ENCODE results near the gene RITA1.

The RITA1 gene

DNA sequence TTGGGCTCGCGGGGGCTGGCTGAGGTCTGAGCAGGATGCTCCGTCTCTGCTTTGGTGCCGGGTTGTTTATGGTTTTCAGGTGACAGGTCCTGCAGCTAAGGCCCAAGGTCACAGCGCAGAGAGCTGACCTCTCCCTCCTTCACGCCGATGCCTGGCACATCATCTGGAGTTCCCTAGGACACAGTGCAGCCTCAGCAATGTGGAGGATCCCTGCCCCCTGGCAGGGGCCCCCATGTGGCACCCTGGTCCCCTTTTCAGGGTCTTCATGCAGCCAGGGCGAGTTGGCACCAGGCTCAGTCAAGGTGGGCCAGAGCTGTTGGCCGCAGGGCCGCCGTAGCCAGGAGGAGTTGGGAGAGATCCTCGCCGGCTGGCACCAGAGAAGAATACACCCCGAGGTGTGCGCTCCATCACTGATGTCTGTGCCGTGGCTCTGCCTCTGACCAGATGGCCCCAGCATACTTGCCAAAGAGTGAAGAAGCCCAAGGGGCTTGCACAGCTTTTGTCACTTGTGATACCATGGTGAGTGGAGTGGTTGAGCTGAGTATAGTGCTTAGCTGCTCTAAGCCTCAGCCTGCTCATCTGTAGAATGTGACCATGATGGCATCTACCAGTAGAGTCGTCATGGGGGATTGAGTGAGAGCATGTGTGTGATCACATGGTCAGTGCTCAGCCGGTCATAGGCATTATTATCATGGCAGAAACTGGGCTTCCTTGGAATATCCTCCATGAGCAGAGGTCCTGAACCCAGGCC, 46.7 kb downstream of the RITA1 start:
- no peak for DNase-seq

GRCh38 chr12:113232840-113233585, 47.5 kb downstream of the RITA1 start:
- DNase-seq: peak; percentile 66

DNA sequence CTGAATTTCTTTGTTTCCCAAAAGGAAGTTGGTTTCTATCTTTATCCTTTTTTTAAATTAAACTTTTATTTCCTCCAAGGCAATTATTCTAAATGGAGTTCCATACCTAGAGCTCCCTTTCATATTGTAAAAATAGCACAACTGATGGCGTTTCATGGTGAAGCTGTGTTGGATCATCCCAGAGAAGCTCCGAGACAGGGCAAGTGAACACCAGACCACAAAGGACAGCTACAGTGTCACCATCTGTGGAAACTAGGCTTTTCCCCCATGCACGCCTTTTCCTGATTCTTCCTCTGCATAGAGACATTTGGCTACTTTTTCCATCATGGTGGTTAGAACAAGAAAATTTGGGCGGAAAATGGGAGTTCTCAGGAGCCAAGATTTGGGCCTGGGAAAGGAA, 48.4 kb downstream of the RITA1 start:
- DNase-seq: no peak

DNA sequence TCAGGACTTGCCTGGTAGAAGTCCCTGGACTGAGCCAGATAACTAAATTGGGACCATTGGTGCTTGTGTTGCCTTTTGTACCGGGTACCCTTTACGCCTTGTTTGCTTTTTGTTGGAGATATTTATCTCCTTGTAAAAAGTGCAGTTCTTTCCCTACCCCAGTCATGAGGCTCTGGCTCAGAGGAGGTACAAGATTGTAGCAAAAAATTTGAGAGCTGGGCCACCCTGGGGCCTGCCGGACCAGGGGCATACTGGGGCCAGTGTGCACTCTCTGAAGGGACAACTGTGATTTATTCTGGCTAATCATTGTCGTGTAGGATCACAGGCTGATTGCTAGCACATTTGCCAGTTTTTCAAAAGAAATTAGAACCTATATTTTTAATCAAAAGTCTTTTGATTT, 49.0 kb downstream of the RITA1 start:
- no peak for DNase-seq

GRCh38 chr12:113235976-113236375, 50.5 kb downstream of the RITA1 start:
- DNase-seq: no peak

DNA sequence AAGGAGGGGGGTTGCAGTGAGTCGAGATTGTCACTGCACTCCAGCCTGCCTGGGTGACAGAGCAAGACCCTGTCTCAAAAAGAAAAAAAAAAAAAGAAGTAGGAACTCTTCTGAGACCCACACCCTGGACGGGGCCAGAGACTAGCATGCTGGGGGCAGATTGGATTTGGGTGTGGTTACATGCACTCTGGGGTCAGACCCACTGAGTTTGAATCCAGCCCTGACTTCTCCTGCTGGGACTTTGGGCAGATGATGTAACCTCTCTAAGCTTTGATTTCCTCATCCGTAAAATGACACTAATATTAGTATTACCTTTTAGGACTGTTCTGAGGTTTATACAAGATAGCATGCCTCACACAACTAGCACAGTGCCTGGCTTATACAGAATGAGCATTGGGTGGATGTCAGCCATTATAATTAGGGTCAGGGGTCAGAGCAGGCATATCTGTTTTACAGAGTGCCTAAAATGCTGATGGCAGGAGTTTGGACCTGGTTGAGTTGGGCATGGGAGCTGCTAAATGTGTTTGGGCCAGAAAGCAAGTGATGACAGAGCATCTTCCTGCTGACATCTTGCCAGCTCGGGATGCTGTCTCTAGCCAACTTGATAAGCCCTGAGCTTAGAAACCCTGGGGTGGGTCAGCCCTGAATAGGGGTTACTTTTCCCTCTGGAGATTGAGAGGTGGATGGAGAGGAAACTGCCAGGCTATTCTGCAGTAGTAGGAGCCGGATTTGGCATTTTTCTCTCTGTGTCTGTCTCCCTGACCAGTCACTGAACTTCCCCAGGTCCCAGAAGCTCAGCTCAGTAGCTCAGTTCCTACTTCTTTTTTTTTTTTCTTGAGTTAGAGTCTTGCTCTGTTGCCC, 51.2 kb downstream of the RITA1 start:
- DNase-seq: no peak

DNA sequence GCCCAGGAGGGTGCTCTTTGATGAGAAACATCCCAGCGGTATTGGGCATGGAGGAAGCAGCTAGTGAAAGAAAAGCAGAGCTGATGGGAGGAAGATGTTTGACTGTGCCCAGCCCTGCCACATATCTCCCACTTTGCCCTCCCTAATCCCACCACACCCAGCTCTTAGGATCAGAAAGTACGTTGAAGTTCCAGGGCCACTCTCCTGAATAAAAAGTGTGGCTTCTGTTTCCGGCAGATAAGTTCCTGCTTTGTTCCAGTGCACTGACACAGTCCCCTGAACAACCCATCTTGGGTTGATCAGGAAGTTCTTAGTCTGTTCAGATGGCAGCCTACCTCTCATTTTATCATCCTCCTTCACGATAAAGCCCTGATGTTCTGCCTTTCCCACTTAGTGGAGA, 52.2 kb downstream of the RITA1 start:
- DNase-seq: no peak

- no peak for DNase-seq
Observed at GRCh38 chr12:113238309-113238708, 52.8 kb downstream of the RITA1 start.

- no peak for DNase-seq
Observed at GRCh38 chr12:113239288-113239771, 53.8 kb downstream of the RITA1 start.

GRCh38 chr12:113239811-113240331, 54.4 kb downstream of the RITA1 start:
- no peak for DNase-seq

DNA sequence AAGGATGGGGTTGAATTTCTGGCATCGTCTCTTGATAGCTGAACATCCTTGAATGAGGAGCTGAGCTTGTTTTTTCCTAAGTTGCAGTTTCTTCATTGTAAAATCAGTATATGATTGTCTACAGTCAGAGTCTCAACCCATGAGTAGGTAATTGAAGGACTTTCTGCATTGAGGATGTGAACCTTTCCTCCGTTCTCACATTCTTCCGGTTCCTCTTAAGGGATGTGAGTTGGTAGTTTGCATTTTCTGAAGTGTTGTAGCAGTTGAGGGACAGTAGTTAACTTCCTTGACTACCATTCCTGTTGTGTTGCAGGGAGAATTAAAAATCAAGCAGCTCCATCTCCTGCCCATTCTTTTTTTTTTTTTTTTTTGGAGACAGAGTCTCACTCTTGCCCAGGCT, 54.9 kb downstream of the RITA1 start:
- DNase-seq: no peak

DNA sequence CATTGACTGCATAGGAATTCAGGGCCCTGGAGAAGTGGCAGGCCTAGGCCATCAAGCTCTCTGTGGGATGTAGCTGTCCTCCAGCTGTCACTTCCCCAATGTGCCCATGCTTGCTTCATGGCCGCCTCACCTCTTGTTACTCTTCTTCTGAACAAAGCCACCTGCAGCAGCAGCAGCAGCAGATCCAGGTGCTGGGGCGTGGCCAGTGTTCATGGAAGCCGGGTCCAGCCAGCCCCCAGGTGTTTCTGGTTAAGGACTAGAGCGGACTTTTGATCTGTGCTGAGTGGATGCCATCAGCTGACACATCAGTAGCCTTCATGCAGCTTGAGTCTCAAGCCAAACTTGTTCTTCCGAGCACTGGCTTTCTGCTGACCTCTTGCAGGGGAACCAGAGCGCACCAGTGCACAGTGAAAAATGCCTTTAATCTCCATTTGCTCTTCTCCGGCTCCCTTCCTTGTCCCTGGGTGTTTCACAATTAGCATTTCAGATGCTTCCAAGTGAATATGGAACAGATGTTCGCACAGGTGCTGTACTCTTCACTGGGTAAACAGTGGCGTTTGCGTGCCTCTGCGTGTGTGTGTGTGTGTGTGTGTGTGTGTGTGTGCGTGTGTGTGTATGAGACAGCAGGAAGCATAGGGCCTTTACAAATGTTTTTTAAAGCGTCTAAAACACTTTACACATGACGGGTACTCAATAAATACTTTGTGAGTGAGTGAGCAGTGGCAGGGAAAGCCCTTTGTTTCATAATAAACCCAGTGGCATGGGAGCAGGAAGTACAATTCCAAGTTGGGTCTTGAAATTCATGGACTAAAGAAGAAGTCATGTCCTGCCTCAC, 55.9 kb downstream of the RITA1 start:
- no peak for DNase-seq

Measured in activated CD4-positive, alpha-beta T cell treated with anti-CD3 and anti-CD28 coated beads for 4 hours (primary cell).